Measurements from ENCODE around the gene ZNF467.

Gene ZNF467

DNA sequence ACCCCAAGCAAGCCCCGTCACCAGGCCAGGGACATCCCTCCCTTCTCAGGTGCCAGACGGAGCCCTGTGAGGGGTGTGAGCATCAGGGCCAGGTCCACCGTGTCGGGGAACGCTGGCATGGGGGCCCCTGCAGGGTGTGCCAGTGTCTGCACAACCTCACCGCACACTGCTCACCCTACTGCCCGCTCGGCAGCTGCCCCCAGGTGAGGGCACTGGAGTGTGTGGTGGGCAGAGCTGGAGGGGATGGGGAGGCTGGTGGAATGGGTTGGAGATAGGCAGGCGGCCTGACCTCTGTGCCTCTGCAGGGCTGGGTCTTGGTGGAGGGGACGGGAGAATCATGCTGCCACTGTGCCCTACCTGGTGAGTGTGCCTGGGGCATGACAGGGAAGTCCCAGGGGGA, 19.9 kb upstream of the ZNF467 start:
- Histone ChIP-seq H3K36me3 (ENCODE audit: control insufficient read depth in 1 of 2, insufficient read depth in 2 of 2, low read depth in 1 of 2, low read length in 2 of 2) (no peaks in the 10 kb centered on the region), H3K27me3 (ENCODE audit: control insufficient read depth in 1 of 2, insufficient read depth in 1 of 2, low read length in 2 of 2) (peaks cover 60 to 67% of the 10 kb centered on the region in 2 experiments), H3K18ac (ENCODE audit: low read depth in 1 of 2, low read length in 2 of 2) (no peak overlapping the region), H3K9ac (ENCODE audit: low read length) (no peak overlapping the region), H3K9me3 (ENCODE audit: control insufficient read depth, low read length) (no peaks in the 10 kb centered on the region), H2BK120ac (ENCODE audit: low read depth, low read length) (no peak overlapping the region), H3K27ac (ENCODE audit: low read length, poor library complexity, severe bottlenecking) (no peak overlapping the region), H3K4me3 (ENCODE audit: insufficient read depth in 1 of 2, low read depth in 1 of 2, low read length in 2 of 2) (no peak overlapping the region), H3K14ac (ENCODE audit: low read length in 2 of 2) (no peak overlapping the region), H2BK12ac (ENCODE audit: low read length in 2 of 2) (no peak overlapping the region), H2AFZ (ENCODE audit: low read depth, low read length) (no peak overlapping the region), H4K91ac (ENCODE audit: low read length) (no peak overlapping the region), H3K4ac (ENCODE audit: low read depth in 1 of 2, low read length in 2 of 2) (no peak overlapping the region), H2BK5ac (ENCODE audit: low read depth, low read length, poor library complexity, severe bottlenecking) (no peak overlapping the region), H3K4me2 (ENCODE audit: low read length, poor library complexity, severe bottlenecking) (no peak overlapping the region), H3K23ac (ENCODE audit: low read length in 2 of 2) (no peak overlapping the region), H2BK15ac (ENCODE audit: low read depth, poor library complexity, severe bottlenecking) (no peak overlapping the region), H3K79me1 (replicated peaks; ENCODE audit: low read length, poor library complexity, severe bottlenecking) (no peaks in the 10 kb centered on the region), H3K4me1 (ENCODE audit: control insufficient read depth, insufficient read depth, low read depth, low read length) (peaks cover 4% of the 10 kb centered on the region), H2AK5ac (ENCODE audit: low read length, severe bottlenecking) (no peak overlapping the region), H4K8ac (ENCODE audit: low read length) (no peak overlapping the region)
- DNase-seq, result no peak
- 89% methylated on average over 10 of the region's 10 CpGs for WGBS

DNA sequence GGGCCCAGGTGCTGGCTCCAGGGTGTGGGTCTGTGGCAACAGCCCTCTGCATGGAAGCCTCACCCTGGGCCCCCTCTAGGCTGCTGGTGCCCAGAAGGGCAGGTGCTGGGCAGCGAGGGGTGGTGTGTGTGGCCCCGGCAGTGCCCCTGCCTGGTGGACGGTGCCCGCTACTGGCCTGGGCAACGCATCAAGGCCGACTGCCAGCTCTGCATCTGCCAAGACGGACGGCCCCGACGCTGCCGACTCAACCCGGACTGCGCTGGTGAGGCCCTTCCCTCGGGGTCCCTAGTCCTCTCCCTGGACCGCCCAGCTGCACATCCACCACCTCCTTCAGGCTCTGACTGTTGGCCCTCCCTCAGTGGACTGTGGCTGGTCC, 18.8 kb upstream of the ZNF467 start:
- 92% methylated on average over 15 of the region's 15 CpGs for WGBS
- Histone ChIP-seq H4K91ac (ENCODE audit: low read length) (no peak overlapping the region), H3K14ac (ENCODE audit: low read length in 2 of 2) (peak overlapping the region in 1 of 2 experiments; percentile 3), H4K8ac (ENCODE audit: low read length) (no peak overlapping the region), H3K27me3 (ENCODE audit: control insufficient read depth in 1 of 2, insufficient read depth in 1 of 2, low read length in 2 of 2) (peaks cover 65 to 75% of the 10 kb centered on the region in 2 experiments), H3K36me3 (ENCODE audit: control insufficient read depth in 1 of 2, insufficient read depth in 2 of 2, low read depth in 1 of 2, low read length in 2 of 2) (no peaks in the 10 kb centered on the region), H3K9ac (ENCODE audit: low read length) (no peak overlapping the region), H2BK120ac (ENCODE audit: low read depth, low read length) (no peak overlapping the region), H3K4me2 (ENCODE audit: low read length, poor library complexity, severe bottlenecking) (no peak overlapping the region), H2BK5ac (ENCODE audit: low read depth, low read length, poor library complexity, severe bottlenecking) (no peak overlapping the region), H3K18ac (ENCODE audit: low read depth in 1 of 2, low read length in 2 of 2) (no peak overlapping the region), H2AFZ (ENCODE audit: low read depth, low read length) (no peak overlapping the region), H3K9me3 (ENCODE audit: control insufficient read depth, low read length) (no peaks in the 10 kb centered on the region), H3K79me1 (replicated peaks; ENCODE audit: low read length, poor library complexity, severe bottlenecking) (no peaks in the 10 kb centered on the region), H3K27ac (ENCODE audit: low read length, poor library complexity, severe bottlenecking) (no peak overlapping the region), H3K4me1 (ENCODE audit: control insufficient read depth, insufficient read depth, low read depth, low read length) (peaks cover 4% of the 10 kb centered on the region), H3K4ac (ENCODE audit: low read depth in 1 of 2, low read length in 2 of 2) (no peak overlapping the region), H3K23ac (ENCODE audit: low read length in 2 of 2) (no peak overlapping the region), H2BK15ac (ENCODE audit: low read depth, poor library complexity, severe bottlenecking) (no peak overlapping the region), H3K4me3 (ENCODE audit: insufficient read depth in 1 of 2, low read depth in 1 of 2, low read length in 2 of 2) (no peak overlapping the region), H2AK5ac (ENCODE audit: low read length, severe bottlenecking) (no peak overlapping the region), H2BK12ac (ENCODE audit: low read length in 2 of 2) (no peak overlapping the region)
- no peak for DNase-seq

DNA sequence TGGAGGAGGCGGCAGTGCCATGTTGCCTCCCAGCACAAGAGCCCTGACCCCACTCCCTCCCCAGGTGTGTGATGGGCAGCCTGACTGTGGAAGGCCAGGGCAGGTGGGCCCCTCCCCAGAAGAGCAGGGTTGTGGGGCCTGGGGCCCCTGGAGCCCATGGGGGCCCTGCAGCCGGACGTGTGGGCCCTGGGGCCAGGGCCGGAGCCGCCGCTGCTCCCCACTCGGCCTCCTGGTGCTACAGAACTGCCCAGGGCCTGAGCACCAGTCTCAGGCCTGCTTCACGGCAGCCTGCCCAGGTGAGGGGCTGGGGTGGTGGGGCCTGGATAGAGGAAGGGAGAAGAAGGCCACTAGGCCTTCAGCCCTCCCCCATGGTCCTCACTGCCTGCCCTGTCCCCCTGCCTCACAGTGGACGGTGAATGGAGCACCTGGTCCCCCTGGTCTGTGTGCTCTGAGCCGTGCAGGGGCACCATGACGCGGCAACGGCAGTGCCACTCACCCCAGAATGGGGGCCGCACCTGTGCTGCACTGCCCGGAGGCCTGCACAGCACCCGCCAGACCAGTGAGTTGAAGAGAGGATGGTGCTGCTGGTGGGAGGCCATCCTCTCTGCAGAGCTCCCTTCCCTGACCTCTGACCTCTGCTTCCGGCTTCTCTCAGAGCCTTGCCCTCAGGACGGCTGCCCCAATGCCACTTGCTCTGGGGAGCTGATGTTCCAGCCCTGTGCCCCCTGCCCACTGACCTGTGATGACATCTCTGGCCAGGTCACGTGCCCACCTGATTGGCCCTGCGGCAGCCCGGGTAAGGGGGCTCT, 18.2 kb upstream of the ZNF467 start:
- H3K18ac ChIP-seq (ENCODE audit: low read depth in 1 of 2, low read length in 2 of 2), result no peak overlapping the region
- H3K4me3 ChIP-seq (ENCODE audit: insufficient read depth in 1 of 2, low read depth in 1 of 2, low read length in 2 of 2), result no peak overlapping the region
- no peak overlapping the region for H3K4me2 ChIP-seq (ENCODE audit: low read length, poor library complexity, severe bottlenecking)
- no peaks in the 10 kb centered on the region for H3K9me3 ChIP-seq (ENCODE audit: control insufficient read depth, low read length)
- H3K14ac ChIP-seq (ENCODE audit: low read length in 2 of 2), result no peak overlapping the region
- no peak overlapping the region for H2AFZ ChIP-seq (ENCODE audit: low read depth, low read length)
- H3K4ac ChIP-seq (ENCODE audit: low read depth in 1 of 2, low read length in 2 of 2), result no peak overlapping the region
- H2BK120ac ChIP-seq (ENCODE audit: low read depth, low read length), result no peak overlapping the region
- peaks cover 68 to 81% of the 10 kb centered on the region in 2 experiments for H3K27me3 ChIP-seq (ENCODE audit: control insufficient read depth in 1 of 2, insufficient read depth in 1 of 2, low read length in 2 of 2)
- H4K91ac ChIP-seq (ENCODE audit: low read length), result no peak overlapping the region
- no peak overlapping the region for H3K23ac ChIP-seq (ENCODE audit: low read length in 2 of 2)
- no peaks in the 10 kb centered on the region for H3K79me1 ChIP-seq (replicated peaks; ENCODE audit: low read length, poor library complexity, severe bottlenecking)
- DNase-seq, result no peak
- H4K8ac ChIP-seq (ENCODE audit: low read length), result no peak overlapping the region
- H2AK5ac ChIP-seq (ENCODE audit: low read length, severe bottlenecking), result no peak overlapping the region
- H3K27ac ChIP-seq (ENCODE audit: low read length, poor library complexity, severe bottlenecking), result no peak overlapping the region
- no peak overlapping the region for H2BK12ac ChIP-seq (ENCODE audit: low read length in 2 of 2)
- peaks cover 4% of the 10 kb centered on the region for H3K4me1 ChIP-seq (ENCODE audit: control insufficient read depth, insufficient read depth, low read depth, low read length)
- H3K36me3 ChIP-seq (ENCODE audit: control insufficient read depth in 1 of 2, insufficient read depth in 2 of 2, low read depth in 1 of 2, low read length in 2 of 2), result no peaks in the 10 kb centered on the region
- no peak overlapping the region for H2BK5ac ChIP-seq (ENCODE audit: low read depth, low read length, poor library complexity, severe bottlenecking)
- WGBS, result 80% methylated on average over 18 of the region's 21 CpGs
- H2BK15ac ChIP-seq (ENCODE audit: low read depth, poor library complexity, severe bottlenecking), result no peak overlapping the region
- no peak overlapping the region for H3K9ac ChIP-seq (ENCODE audit: low read length)

DNA sequence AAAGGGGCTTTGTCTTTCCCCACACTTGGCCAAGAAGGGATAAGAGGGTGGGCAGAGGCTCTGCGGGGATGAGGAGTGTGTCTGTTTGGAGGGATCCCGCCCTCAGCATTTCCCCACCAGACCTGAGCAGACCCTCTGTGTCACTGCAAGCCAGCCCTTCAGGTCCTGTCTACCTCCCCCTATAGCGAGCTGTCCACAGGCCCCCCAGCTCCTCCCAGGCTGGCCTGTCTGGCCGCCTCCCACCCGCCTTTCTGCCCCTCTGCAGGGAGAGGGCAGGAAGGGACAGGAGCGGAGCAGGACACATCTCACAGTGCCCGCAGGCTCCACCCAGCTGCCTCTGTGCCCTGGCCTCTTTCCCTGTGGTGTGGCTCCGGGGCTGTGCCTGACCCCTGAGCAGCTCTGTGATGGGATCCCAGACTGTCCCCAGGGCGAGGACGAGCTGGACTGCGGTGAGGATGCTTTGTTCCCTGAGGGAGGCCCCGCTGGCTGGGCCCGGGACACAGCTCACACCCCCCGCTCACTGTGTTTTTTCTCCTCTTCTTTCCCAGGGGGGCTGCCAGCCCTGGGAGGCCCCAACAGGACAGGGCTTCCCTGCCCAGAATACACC, 17.5 kb upstream of the ZNF467 start:
- DNase-seq, result no peak
- Histone ChIP-seq H3K14ac (ENCODE audit: low read length in 2 of 2) (no peak overlapping the region), H3K4me1 (ENCODE audit: control insufficient read depth, insufficient read depth, low read depth, low read length) (peaks cover 4% of the 10 kb centered on the region), H3K4me2 (ENCODE audit: low read length, poor library complexity, severe bottlenecking) (no peak overlapping the region), H2BK120ac (ENCODE audit: low read depth, low read length) (no peak overlapping the region), H3K9me3 (ENCODE audit: control insufficient read depth, low read length) (no peaks in the 10 kb centered on the region), H3K27me3 (ENCODE audit: control insufficient read depth in 1 of 2, insufficient read depth in 1 of 2, low read length in 2 of 2) (peaks cover 62 to 78% of the 10 kb centered on the region in 2 experiments), H3K4me3 (ENCODE audit: insufficient read depth in 1 of 2, low read depth in 1 of 2, low read length in 2 of 2) (no peak overlapping the region), H3K79me1 (replicated peaks; ENCODE audit: low read length, poor library complexity, severe bottlenecking) (no peaks in the 10 kb centered on the region), H3K18ac (ENCODE audit: low read depth in 1 of 2, low read length in 2 of 2) (no peak overlapping the region), H2BK12ac (ENCODE audit: low read length in 2 of 2) (no peak overlapping the region), H3K4ac (ENCODE audit: low read depth in 1 of 2, low read length in 2 of 2) (no peak overlapping the region), H3K23ac (ENCODE audit: low read length in 2 of 2) (no peak overlapping the region), H4K91ac (ENCODE audit: low read length) (no peak overlapping the region), H2AK5ac (ENCODE audit: low read length, severe bottlenecking) (no peak overlapping the region), H2BK15ac (ENCODE audit: low read depth, poor library complexity, severe bottlenecking) (no peak overlapping the region), H2BK5ac (ENCODE audit: low read depth, low read length, poor library complexity, severe bottlenecking) (no peak overlapping the region), H3K36me3 (ENCODE audit: control insufficient read depth in 1 of 2, insufficient read depth in 2 of 2, low read depth in 1 of 2, low read length in 2 of 2) (no peaks in the 10 kb centered on the region), H4K8ac (ENCODE audit: low read length) (no peak overlapping the region), H2AFZ (ENCODE audit: low read depth, low read length) (no peak overlapping the region), H3K27ac (ENCODE audit: low read length, poor library complexity, severe bottlenecking) (no peak overlapping the region), H3K9ac (ENCODE audit: low read length) (no peak overlapping the region)
- 82% methylated on average over 10 of the region's 14 CpGs for WGBS
